GM18861 (cell line): ENCODE data around the gene TADA2A.

Experiments
- ATAC-seq: cut with Tn5 transposase; IDR thresholded peaks from one replicate; pipeline ENCODE4 v1.9.1; 2021; ENCODE audit not compliant: unreplicated experiment

The TADA2A gene, protein sequence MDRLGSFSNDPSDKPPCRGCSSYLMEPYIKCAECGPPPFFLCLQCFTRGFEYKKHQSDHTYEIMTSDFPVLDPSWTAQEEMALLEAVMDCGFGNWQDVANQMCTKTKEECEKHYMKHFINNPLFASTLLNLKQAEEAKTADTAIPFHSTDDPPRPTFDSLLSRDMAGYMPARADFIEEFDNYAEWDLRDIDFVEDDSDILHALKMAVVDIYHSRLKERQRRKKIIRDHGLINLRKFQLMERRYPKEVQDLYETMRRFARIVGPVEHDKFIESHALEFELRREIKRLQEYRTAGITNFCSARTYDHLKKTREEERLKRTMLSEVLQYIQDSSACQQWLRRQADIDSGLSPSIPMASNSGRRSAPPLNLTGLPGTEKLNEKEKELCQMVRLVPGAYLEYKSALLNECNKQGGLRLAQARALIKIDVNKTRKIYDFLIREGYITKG

DNA sequence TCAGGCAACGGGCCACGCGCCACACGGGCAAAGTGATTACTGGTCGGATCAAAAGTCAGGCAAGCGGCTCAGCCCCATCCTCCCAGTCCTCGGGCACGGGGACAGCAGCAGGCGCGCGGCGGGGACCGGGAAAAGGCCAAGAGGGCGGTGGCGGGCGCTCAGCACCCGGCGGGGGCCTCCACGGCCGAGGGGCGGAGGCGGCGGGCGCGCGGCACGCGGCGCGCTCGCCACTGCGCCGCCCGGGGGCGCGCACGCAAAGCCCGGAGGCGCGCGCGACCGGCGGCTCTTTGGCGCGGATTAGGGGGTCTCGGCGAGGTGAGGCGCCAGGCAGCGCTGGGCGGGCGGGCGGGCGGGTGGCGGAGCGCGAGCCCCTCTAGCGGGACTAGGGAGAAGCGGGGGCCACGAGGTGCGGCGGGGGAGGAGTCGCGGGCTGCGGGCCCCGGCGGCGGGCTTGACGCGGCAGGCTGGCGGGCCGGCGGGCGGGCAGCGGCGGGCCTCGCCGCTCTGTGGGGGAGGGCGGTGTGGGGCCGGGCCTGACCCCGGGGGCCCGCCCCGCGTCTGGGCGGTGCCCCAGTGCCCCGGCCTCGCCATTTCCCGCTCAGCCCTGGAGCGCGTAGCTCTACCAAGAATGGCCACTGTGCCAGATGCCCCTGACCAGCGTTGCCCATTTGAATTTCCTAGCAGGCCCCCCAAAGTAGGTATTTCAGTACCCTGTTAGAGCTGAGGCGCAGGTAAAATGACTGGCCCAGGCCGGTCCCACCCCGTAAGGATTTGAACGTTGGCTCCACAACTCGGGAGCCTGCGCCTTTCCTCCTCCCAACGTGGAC, at the start of gene TADA2A, which contains the start of gene ACACA:
TSS of gene TADA2A (plus strand) at position 252 of the 827 bp plus-strand sequence. CDS start 4,480 bp downstream, outside the sequence.
TSS of gene ACACA (minus strand) at position 202 of the 827 bp plus-strand sequence. CDS start 537 bp downstream, outside the sequence.
- peak; percentile 58 for ATAC-seq

DNA sequence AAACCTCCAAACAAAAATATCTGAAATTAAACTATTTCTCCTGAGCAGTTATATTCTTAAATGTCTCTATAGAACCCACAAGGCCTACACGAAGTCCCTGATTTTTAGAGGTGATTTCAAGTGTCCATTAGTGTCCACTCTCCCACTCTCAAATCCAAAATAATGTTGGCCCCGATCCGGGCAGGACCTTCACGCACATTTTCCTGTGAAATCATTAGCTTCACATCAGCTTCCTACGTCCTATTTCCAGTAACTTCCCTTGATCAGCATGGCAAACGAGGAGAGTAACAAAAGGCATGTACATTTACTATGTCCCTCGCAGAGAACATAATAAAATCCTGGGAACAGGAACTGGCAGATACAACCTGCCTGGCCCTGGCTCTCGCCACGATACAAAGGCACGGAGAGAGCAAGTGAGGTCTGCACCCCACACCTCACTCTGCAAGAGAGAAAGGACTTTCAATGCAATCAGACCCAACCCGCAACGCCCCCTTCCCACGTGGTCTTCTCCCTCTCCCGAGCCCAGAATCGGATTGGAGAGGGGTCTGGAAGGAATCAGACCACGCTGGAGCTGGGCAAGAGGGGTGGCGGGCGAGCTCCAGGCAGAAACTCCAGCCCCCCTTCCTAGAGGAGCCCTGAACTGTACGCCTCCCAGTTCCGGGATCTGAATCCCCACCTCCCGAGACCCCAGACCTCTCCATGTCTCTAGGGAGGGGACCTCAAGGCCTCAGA, 48.4 kb upstream of the TADA2A start:
- peak; percentile 20 for ATAC-seq

DNA sequence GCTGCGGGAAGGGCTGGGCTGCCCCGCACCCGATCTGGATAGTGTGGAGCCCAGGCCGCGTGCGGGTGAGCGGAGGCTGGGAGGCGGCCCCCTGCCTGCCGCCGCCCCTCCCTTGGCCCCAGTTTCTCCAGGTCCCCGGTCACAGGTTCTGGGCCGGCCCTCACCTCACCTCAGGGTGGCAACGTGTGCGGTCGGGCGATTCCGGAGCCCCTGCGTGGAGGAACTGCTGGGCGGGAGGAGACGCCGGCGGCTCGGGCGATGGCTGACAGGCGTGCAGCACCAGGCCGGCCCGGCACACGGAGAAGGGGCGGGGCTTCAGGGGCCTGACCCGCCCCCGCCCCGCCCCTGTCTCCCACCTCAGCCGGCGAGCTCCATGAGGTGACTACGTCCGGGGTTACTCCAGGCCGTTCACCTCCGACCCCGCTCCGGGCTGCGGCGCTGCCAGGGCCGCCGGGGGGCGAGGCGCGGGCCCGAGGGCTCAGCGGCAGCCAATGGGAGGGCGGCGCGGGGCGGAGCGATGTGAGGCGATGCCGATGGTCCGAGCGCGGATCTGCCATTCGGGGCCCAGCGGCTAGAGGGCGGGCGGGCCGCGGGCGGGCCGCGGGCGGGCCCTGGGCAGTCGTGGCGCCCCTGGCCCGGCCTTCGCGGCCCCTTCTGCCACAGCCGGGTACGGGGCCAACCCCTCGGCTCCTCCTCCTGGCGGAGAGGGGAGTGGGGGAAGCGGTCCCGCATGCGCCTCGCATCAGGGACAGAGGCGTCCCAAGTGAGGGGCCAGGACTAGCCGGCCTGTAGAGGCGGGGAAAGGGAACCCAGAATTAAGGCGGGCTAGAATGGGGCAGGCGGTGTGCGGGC, 47.6 kb upstream of the TADA2A start:
- peak; percentile 91 for ATAC-seq

DNA sequence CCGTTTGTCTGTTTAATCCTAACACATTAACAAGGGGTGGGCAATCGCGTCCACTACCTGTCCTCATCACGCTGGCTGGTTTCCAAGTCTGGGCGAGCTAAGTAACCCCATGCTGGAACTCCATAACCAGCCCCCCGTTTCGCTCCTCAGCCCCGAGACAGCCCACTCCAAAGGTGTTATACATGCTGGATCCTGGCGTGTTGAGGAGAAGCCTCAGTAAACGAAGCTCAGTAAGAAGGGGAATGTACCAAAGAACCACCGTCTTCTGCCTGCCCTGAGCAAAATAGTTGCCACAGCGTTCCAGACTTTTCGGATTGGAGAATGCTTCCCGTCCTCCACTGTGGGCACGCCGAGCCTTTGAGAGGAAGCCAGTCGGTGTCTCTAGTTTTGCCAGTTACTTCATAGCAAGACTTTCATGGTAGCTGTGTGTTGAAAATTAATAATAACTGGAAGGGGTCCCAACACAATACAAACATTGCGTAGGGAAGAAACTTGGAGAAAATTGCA, 47.0 kb upstream of the TADA2A start:
- no peak for ATAC-seq

DNA sequence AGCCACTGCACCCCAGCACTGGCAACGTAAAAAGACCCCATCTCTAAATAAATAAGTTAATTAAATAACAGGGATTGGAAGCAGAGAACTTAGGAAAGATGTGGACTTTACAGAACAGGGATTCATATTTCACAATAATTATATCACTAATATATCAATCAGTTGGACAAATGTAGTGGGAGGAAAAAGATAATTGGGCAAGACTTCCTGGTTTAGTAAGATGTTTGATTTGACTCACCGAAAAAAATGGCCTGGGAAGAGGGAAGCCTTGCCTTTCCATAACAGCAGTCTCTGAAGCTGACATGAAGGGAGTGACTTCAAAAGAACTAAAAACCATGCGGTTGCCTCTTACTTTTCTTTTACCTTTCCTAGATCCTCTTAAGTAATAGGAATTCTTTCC, 46.1 kb upstream of the TADA2A start:
- no peak for ATAC-seq

DNA sequence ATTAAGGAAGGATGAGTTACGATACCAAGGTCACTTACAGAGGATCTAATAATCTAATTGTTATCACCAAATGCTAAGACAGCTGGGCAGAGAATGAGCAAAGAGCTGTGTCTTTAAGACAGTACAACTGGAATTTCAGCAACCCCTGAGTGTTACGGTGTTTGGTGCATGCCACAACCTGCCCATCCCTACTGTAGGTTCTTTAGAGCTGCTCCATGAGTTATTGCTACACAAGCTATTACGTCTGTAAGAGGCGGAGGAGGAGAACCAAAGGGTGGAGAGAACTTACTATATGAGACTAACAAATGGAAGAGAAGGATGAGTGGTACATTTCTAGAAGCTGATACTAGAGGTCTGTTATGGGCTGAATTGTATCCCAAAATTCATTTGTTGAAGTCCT, 45.1 kb upstream of the TADA2A start:
- no peak for ATAC-seq

DNA sequence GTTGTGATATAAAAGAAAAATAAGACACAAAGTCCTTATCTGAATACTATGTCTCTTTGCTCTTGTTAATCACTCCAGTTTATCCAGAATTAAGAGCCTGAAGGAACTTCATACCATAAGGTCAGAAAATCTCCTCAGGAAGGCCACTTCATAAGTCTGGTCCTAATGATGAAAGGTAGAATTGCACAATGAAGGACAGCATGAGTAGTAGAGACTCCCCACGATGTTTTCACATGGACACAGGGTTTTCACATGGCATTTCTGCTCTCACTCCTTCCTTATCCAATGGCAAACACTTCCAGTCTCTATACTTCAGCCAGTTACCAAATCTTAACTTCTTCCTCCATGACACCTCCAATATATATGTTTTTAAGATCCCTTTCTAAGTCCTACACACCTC, 41.1 kb upstream of the TADA2A start:
- no peak for ATAC-seq

DNA sequence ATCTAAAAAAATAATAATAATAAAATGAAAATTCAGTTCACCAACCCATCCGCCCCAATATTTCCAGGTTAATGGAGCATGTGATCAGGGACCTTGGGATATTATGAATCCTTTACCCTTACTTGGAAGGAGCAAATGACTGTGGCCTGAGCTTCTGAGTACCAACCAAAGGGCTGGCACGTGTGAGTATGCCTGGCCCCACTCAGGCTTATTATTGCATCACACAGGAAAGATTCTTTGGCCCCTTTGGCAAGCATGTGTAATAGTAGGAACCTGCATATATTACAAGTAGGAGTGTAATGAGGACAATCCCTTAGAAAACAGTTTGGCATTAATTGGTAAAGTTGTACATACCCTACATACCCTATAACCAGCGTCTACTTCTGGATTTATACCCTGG, 38.1 kb upstream of the TADA2A start:
- no peak for ATAC-seq

DNA sequence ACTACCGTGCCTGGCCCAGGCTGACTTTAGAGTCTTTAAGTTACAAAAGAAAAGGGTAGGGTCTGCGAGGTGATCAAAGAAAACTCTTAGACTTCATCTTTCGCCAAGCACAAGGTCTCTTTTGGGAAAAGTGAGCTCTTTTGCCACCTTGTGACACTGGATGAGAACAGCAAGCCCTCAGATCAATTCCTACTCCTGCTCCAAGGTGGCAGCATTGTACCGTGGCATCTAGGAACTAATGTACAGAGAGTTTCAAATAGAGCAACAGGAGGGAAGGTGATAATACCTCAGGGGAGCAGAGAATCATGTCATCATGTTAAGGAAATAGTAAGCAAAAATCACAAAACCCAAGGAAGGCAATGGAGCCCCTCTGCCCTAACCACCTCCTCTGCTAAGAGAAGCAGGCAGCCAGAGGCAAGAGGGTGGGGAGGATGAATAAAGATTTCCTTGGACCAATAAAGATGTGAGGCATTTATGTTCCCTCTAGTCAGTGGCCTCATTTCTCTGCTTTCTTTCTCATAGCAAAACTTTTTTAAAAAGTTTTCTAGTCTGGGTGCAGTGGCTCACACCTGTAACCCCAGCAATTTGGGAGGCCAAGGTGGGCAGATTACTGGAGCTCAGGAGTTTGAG, 33.0 kb upstream of the TADA2A start:
- peak; percentile 68 for ATAC-seq

DNA sequence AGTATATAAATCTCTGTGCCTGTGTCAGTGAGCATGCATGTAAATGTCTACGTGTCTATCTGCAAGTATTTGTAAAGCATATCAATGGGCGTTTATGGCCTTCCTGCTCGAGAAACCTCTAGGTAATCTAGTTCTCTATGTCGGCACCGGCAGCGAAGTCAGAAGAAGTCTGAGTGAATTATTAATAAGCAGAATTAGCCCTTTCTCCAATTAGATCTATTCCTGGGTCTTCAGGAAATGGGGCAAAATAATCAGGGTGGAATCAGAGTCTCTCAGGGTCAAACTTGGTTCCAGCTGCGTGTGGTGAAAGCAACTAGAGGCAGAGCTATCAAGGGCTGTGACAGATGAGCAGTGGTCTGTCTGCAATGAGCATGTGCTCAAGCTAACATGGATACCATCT, 31.0 kb upstream of the TADA2A start, which contains the start of gene C17orf78:
TSS of gene C17orf78 (plus strand) at position 280 of the 400 bp plus-strand sequence. CDS start at position 388, 108 bp downstream.
- ATAC-seq: no peak

DNA sequence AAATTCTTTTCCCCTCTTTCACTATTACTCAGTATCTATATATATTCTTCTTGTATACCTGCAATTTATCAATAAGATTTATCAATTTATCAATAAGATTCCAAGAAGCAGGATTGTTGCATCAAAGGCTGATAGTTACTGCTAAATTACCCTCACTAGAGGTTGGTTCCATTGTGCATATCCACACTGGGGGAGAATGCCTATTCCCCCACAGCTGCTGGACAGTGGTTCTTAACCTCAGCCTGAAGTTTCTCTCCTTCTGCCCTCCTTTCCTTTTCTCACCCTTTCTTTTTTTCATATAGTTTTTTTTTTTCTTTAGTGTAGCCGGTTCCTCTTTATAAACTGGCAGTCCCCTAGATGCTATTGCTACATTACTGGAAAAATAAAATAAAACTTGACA, 24.6 kb upstream of the TADA2A start:
- no peak for ATAC-seq

DNA sequence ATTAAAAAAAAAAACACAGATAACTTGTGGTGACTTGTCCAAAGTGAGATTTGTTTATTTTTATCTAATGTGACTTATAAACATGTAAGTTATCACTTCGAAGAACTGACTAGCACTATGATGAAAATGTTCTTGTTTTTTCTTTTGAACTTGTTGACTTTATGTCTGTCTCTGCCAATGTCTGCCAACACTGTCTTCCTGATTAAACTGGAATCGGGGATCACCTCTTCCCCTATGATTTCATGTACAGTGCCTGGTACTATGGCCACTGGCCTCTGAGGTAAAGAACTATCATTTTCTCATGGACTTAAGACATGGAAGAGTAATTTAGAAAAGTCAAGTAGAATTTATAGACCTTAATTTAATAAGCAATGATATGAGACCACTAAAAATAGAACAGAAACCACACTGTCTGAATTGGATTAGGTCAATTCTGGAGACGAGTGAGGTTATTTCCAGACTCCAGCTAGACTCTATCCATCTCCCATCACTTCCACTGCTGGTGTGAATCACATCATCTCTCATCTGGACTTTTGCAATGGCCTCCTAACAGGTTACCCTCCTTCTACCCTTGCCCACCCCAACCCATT, 22.0 kb upstream of the TADA2A start:
- no peak for ATAC-seq

DNA sequence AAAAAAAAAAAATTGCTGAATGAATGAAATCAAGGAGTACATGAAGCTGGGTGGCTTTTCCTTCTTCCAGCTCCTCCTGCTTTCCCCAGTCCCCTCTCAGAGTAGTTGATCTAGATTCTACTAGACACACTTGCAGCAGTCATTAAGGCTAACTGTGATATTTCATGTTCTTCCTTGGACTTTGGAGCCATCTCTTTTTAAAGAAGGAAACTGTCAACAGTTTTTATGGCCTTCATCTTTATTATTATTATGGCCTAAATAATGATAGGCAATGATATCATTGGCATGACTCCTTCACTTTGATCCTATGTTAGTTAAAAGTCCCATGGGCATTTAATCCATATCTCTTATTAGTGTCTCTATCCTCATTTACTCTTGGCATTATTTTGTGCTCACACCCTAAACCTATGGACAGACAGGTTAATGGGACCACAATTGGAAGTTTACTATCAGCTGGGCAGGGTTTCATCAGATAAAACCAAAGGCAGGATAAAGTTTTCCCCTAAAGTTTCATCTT, 21.2 kb upstream of the TADA2A start:
- ATAC-seq: no peak

DNA sequence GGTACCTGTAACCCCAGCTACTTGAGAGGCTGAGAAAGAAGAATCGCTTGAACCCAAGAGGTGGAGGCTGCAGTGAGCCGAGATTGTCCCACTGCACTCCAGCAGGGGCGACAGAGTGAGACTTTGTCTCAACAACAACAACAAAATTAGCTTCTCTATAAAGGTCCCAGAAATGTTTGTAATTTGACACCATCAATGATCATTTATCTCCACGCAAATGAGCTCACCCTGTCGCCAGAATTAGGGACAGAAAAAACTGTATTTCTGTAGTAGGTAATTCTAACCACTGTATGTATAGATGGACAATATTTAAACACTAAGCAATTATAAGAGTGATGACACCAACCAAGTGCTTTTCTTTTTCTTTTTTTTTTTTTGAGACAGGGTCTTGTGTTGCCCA, 20.2 kb upstream of the TADA2A start:
- no peak for ATAC-seq

DNA sequence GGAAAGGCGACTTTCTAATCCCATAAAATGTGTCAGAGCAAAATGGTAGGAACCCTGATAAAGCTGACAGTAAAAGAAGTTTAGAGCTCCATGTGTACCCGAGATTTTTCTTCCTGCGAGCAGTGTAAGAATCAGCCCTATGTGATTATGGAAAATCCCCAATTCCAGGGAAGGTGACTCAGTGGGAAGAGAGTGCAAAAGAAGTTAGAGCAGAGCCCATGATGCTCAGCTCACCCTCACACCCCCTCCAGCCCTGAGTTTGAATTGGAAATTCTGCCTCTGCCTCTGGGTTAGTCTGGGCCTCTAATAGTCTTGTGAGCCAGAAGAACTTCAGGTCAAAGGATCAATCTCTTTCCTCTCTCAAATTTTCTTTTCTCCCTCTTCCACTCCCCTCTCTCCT, 18.4 kb upstream of the TADA2A start:
- no peak for ATAC-seq

DNA sequence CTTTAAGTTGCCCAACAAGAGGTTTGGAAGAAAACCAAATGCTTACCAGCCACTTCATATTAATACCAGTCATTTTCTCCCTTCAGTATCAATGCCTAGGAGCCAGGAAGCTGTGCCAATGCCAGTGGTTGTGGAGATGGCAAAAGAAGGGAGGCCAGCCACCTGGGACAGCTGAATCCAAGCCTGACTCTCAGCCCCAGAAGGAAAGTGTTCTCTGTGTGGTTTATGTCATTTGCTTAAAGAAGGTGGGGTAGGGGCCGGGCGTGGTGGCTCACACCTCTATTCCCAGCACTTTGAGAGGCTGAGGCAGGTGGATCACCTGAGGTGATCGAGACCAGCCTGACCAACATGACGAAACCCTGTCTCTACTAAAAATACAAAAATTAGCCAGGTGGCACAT, 17.5 kb upstream of the TADA2A start:
- no peak for ATAC-seq

DNA sequence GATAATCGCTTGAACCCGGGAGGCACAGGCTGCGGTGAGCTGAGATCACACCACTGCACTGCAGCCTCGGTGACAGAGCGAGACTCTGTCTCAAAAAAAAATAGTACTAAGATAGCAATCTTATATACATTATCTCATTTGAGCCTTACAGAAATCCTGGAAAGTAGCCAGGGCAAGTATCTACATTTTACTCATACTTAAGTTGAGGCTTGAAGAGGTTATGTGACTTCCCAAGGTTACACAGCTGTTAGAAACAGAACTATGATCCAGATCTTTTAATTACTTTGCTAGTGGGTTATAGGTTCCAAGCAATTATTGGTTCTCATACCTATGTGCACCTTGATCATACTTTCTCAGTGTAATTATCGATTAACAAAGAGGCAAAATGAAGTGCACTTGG, 15.5 kb upstream of the TADA2A start:
- ATAC-seq: no peak

DNA sequence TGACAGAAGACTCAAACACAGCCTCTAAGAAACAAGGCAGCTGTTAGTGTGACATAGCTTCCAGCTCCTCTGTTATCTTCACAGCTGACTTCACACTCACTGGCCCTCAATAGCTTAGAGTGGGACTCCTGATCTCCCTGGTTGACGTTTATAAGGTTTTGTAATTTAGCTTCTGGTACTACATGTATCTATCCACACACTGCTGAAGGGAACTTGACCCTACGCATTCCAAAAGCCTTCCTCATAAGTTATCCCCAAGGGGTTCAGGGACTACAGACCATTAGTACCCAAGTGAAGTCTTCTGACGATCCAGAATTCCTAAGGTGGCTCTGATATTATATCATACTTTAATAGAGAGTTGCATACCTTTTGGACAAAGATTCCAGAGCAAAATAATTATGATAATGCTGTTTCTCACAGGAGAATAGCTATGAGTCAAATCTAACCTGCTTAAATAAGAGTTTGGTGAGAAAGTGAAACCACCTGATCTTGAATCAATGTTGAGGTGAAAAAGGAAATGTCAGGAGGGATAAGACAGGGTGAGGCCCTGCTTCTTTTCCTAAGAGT, 14.6 kb upstream of the TADA2A start:
- no peak for ATAC-seq

DNA sequence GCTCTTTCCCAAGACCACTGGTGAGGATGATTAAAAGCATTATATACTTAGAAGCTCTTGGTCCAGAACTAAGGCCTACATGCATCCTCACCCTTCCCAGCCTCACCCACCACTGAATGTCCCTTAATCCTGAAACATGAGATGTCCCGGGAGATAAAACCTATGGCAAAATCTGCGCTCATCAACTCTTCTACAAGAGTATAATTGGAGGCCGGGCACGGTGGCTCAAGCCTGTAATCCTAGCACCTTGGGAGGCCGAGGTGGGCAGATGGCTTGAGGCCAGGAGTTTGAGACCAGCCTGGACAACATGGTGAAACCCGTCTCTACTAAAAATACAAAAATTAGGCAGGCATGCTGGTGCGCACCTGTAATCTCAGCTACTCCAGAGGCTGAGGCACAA, 13.3 kb upstream of the TADA2A start:
- no peak for ATAC-seq
